Lung (tissue), 12 donors: ENCODE data around the gene PPP4R3B. TPM values are rescaled to one million over a fixed set of nuclear protein-coding genes. Genes with fewer than 3 reads are reported as not detected.
"Not testable (repeated sequence)": the region's sequence is repeated elsewhere in the genome, so short reads cannot be mapped to it uniquely, and the experiment has no call there.

Source experiments
- ATAC-seq: fragments of 200-7000 bp; cut with Tn5 transposase; one replicate; pipeline ENCODE4 v1.9.1; 2020; ENCODE audit warnings: moderate number of reproducible peaks; ENCODE audit not compliant: insufficient read depth, low FRiP score
- DNase-seq, 3 donors: peaks; one replicate each; pipeline ENCODE4 v3.0.0-alpha.2; 2013 to 2017
- H3K27ac ChIP-seq, 2 donors: one replicate each; pipeline ENCODE4 v1.5.1; 2013; ENCODE audit warnings: mild to moderate bottlenecking in 2 of 2, moderate library complexity in 2 of 2, control low read depth in 1 of 2, inconsistent platforms in 1 of 2, low read depth in 1 of 2, low read length in 1 of 2
- H3K27me3 ChIP-seq, 3 donors: one replicate each; pipeline ENCODE4 v1.5.1; 2013; ENCODE audit warnings: low read length in 2 of 3; ENCODE audit not compliant: control insufficient read depth in 3 of 3, insufficient read depth in 3 of 3
- H3K36me3 ChIP-seq, 4 donors: one replicate each; pipeline ENCODE4 v1.5.1; 2013; ENCODE audit warnings: low read length in 4 of 4, mild to moderate bottlenecking in 1 of 4, moderate library complexity in 1 of 4; ENCODE audit not compliant: control insufficient read depth in 4 of 4, insufficient read depth in 4 of 4
- H3K4me1 ChIP-seq, 5 donors: one replicate each; pipeline ENCODE4 v1.5.1; 2013; ENCODE audit warnings: low read length in 5 of 5, mild to moderate bottlenecking in 2 of 5, moderate library complexity in 1 of 5; ENCODE audit not compliant: control insufficient read depth in 5 of 5, insufficient read depth in 5 of 5
- H3K4me3 ChIP-seq: one replicate; pipeline ENCODE4 v1.5.1; 2013; ENCODE audit warnings: mild to moderate bottlenecking, control low read depth, moderate library complexity
- H3K9ac ChIP-seq, 2 donors: one replicate each; pipeline ENCODE4 v1.5.1; 2013; ENCODE audit warnings: low read length in 2 of 2, control low read depth in 1 of 2; ENCODE audit not compliant: insufficient read depth in 1 of 2
- H3K9me3 ChIP-seq, 4 donors: one replicate each; pipeline ENCODE4 v1.5.1; 2013; ENCODE audit warnings: low read length in 3 of 4, mild to moderate bottlenecking in 1 of 4, moderate library complexity in 1 of 4; ENCODE audit not compliant: control insufficient read depth in 4 of 4, insufficient read depth in 3 of 4
- WGBS, 2 donors: extraction: QIAGEN DNeasy Blood & Tissue Kit; methylation state at CpG; one replicate each; pipeline ENCODE4 v1.1.7; 2013; 5-methylcytosine and 5-hydroxymethylcytosine counted together
- polyA plus RNA-seq, 2 donors: library from polyadenylated mRNA; stranded (reverse); fragments of 200-250 nt; gene quantifications; one replicate each; pipeline ENCODE4 v1.2.1, GENCODE V29; 2013
- total RNA-seq, 2 donors: library from RNA; depleted of rRNA in 1 of 2; stranded (reverse); fragments of >200 nt in 1 of 2; gene quantifications; one replicate each; pipeline ENCODE4 v1.2.1, GENCODE V29; 2014 to 2021
- TF ChIP-seq, protein P1 (sequence below): IDR thresholded peaks from 2 replicates; pipeline ENCODE4 v1.5.1; 2012; ENCODE audit warnings: mild to moderate bottlenecking; ENCODE audit errors: control extremely low read depth, extremely low read depth
- donor health status: control.
- donor health status: control.
- donor health status: Bipolar disorder and iron deficiency.
- donor health status: healthy.
- donor health status: DM: yes; HTN: yes; CAD: no.

PPP4R3B gene
- total and polyA plus RNA-seq, 4 donors = 25.3 to 132 (median 42.3) TPM

DNA sequence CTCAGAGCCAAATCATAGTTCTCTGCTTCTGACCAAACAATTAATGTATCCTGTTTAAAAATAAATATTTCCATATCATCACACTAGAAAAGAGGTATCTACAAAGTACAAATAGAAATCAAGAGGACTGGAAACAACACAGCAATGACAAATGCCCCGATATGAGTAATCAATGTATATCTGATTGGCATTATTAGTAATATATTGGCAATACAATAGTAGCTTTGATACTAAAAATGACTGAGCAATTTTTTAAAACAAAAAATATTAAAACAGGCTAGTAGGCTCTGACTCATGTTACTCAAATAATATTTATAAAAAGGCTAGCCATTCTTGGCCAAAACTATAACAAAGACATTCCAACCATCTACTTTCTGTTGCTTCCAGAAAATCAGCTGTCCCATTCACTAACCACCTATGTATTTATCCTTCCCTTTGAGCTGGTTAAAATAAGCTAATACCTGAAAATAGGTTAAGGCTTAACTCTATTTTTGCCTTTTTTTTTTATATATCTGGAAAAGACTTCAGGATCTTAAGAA lies 13.3 kb downstream of the PPP4R3B start:
- no peak for ATAC-seq
- WGBS, 2 donors = 83 to 95% methylated on average over 1 of the region's 1 CpG
- Histone ChIP-seq H3K27me3 (no peaks in the 10 kb centered on the region), H3K4me1 (peaks cover 0 to 8% (median 4%) of the 10 kb centered on the region in 5 donors), H3K9ac (no peak overlapping the region), H3K27ac (no peak overlapping the region), H3K9me3 (no peaks in the 10 kb centered on the region), H3K36me3 (peaks cover 0 to 14% (median 7%) of the 10 kb centered on the region in 4 donors), H3K4me3 (no peak overlapping the region)
- TF ChIP-seq, protein P1, sequence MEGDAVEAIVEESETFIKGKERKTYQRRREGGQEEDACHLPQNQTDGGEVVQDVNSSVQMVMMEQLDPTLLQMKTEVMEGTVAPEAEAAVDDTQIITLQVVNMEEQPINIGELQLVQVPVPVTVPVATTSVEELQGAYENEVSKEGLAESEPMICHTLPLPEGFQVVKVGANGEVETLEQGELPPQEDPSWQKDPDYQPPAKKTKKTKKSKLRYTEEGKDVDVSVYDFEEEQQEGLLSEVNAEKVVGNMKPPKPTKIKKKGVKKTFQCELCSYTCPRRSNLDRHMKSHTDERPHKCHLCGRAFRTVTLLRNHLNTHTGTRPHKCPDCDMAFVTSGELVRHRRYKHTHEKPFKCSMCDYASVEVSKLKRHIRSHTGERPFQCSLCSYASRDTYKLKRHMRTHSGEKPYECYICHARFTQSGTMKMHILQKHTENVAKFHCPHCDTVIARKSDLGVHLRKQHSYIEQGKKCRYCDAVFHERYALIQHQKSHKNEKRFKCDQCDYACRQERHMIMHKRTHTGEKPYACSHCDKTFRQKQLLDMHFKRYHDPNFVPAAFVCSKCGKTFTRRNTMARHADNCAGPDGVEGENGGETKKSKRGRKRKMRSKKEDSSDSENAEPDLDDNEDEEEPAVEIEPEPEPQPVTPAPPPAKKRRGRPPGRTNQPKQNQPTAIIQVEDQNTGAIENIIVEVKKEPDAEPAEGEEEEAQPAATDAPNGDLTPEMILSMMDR = no peak
- DNase-seq = no peak

DNA sequence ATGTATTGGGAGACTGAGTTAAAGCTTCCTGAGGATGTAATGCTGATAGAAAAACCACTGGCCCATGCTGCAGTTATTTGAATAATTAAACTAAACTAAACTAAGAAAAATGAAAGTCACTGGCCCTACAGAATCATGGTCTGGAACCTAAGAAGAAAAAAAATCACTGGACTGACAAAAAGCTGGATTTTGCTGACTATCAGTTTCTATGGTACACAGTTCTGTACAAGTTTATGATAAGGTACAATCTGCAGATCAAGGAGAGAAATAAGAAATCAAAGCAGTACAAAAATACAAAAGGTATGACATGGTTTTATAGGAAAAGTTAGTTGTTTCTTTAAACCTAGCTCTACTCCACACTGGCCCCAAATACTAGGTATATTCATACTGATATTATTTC lies 15.6 kb downstream of the PPP4R3B start:
- peaks cover 0 to 8% (median 0%) of the 10 kb centered on the region in 5 donors for H3K4me1 ChIP-seq
- TF ChIP-seq, protein P1 = no peak
- H3K4me3 ChIP-seq = no peak overlapping the region
- H3K36me3 ChIP-seq = peaks cover 12 to 20% (median 14%) of the 10 kb centered on the region in 4 donors
- H3K9ac ChIP-seq = no peak overlapping the region
- DNase-seq (no peak), ATAC-seq (no peak)
- no peaks in the 10 kb centered on the region for H3K9me3 ChIP-seq
- H3K27ac ChIP-seq = no peak overlapping the region
- H3K27me3 ChIP-seq = no peaks in the 10 kb centered on the region

DNA sequence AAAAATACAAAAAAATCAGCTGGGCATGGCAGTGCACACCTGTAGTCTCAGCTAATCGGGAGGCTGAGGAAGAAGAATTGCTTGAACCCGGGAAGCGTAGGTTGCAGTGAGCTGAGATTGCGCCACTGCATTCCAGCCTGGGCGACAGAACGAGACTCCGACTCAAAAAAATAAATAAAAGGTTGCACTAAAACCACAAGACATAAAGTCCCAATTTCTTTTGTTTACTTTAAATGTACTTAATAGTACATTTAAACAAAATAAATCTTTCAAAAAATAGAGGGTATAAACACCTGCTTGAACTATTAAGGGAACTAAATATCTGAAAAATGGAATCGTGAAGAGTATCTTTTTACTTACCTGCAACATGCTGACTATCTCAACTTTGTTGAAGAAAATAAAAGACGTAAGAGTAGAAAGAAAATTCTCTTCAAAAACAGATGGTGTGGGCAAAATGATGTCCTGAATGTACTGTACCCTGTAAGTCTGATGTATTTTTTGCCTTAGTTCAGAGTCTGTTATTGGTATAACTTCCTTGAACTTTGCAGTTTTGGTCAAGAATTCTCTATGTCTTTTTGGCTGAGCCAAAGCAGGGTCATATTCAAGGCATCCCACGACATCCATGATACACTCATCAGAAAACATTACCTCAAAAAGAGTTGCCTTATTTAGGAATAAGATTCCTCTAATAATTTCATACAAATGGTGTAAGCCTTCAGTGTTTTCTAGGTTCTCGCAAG lies 19.2 kb downstream of the PPP4R3B start:
- peaks cover 12 to 29% (median 18%) of the 10 kb centered on the region in 4 donors for H3K36me3 ChIP-seq
- H3K27me3 ChIP-seq = no peaks in the 10 kb centered on the region
- H3K9me3 ChIP-seq = no peaks in the 10 kb centered on the region
- ATAC-seq = no peak
- H3K4me3 ChIP-seq = no peak overlapping the region
- TF ChIP-seq, protein P1 = no peak
- WGBS, 2 donors = 87 to 89% methylated on average over 11 of the region's 11 CpGs
- DNase-seq = no peak
- no peak overlapping the region for H3K27ac ChIP-seq
- H3K4me1 ChIP-seq = peaks cover 0 to 6% (median 0%) of the 10 kb centered on the region in 5 donors
- no peak overlapping the region for H3K9ac ChIP-seq

DNA sequence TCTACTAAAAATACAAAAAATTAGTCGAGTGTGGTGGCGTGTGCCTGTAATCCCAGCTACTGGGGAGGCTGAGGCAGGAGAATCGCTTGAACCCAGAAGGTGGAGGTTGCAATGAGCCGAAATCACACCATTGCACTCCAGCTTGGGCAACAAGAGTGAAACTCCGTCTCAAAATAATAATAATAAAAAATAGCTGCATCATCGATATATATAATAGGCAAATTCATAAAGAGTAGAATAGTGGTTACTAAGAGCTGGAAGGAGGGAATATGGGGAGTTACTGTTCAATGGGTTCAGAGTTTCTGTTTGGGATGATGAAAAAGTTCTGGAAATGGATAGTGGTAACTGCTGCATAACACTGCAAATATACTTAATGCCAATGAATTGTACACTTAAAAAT lies 20.6 kb downstream of the PPP4R3B start:
- not testable (repeated sequence) for H3K27me3 ChIP-seq, H3K9me3 ChIP-seq, H3K4me3 ChIP-seq, DNase-seq, ATAC-seq, H3K9ac ChIP-seq, H3K27ac ChIP-seq, H3K4me1 ChIP-seq
- peaks cover 11 to 21% (median 13%) of the 10 kb centered on the region in 4 donors for H3K36me3 ChIP-seq
- WGBS, 2 donors = 97 to 99% methylated on average over 6 of the region's 6 CpGs
